ENCODE results near the gene LOXL4.

DNA sequence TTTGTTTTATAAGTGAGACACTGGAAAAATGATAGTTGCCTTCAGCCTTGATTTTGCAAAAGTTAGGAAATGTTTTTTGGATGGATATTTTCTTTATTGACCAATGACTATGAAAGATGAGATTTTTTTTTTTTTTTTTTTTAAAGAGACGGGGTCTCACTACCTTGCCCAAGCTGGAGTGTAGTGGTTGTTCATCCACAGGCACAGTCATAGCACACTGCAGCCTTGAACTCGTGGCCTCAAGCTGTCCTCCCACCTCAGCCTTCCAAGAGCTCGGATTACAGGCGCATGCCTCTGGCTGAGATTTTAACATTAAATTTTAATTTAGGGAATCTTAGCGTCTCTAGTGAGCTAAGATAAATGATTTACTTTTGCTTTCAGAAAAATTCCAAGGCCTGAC, 66.2 kb downstream of the LOXL4 start:
- TF ChIP-seq, protein P1, sequence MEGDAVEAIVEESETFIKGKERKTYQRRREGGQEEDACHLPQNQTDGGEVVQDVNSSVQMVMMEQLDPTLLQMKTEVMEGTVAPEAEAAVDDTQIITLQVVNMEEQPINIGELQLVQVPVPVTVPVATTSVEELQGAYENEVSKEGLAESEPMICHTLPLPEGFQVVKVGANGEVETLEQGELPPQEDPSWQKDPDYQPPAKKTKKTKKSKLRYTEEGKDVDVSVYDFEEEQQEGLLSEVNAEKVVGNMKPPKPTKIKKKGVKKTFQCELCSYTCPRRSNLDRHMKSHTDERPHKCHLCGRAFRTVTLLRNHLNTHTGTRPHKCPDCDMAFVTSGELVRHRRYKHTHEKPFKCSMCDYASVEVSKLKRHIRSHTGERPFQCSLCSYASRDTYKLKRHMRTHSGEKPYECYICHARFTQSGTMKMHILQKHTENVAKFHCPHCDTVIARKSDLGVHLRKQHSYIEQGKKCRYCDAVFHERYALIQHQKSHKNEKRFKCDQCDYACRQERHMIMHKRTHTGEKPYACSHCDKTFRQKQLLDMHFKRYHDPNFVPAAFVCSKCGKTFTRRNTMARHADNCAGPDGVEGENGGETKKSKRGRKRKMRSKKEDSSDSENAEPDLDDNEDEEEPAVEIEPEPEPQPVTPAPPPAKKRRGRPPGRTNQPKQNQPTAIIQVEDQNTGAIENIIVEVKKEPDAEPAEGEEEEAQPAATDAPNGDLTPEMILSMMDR (IDR thresholded peaks at IDR 0.05): no peak
- TF ChIP-seq POLR2AphosphoS5 (IDR thresholded peaks at IDR 0.05): no peak

Data from stomach (tissue), 4 donors.